ENCODE data around the gene MPND.

The MPND gene

DNA sequence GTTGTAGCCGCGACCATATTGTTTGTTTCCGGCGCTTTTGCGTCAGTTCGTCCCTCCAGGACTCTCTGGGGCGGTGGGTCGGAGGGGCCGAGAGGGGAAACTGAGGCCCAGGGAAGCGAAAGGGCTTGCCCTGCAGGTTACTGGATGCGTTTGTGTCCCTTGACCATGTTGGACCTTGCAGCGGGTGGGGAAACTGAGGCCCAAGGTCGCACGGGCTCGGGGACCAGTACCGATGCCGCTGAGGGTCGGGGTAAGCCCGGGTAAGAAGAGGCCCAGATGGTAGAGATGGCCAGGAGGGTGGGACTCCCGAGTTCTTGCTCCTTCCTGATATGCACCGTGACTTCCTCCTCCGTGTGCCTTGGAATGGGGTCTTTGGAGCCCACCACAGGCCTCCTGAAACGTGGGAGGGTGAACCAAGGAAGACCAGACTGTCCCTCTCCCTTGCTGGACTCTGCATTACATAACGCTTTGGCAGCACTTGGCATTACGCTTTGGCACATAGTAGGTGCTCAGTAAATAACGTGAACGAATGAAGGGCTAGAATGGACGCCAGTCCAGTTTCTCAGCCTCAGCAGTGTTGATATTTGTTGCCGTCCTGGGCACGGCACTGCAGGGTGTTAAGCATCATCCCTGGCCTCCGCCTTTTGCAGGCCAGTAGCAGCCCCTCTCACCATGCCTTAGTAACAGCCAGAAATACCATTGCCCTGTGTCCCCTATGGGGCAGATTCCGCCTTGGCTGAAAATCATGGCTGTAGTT, 59.8 kb downstream of the MPND start:
- TF ChIP-seq, protein P1, sequence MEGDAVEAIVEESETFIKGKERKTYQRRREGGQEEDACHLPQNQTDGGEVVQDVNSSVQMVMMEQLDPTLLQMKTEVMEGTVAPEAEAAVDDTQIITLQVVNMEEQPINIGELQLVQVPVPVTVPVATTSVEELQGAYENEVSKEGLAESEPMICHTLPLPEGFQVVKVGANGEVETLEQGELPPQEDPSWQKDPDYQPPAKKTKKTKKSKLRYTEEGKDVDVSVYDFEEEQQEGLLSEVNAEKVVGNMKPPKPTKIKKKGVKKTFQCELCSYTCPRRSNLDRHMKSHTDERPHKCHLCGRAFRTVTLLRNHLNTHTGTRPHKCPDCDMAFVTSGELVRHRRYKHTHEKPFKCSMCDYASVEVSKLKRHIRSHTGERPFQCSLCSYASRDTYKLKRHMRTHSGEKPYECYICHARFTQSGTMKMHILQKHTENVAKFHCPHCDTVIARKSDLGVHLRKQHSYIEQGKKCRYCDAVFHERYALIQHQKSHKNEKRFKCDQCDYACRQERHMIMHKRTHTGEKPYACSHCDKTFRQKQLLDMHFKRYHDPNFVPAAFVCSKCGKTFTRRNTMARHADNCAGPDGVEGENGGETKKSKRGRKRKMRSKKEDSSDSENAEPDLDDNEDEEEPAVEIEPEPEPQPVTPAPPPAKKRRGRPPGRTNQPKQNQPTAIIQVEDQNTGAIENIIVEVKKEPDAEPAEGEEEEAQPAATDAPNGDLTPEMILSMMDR (IDR thresholded peaks at IDR 0.05): no peak

DNA sequence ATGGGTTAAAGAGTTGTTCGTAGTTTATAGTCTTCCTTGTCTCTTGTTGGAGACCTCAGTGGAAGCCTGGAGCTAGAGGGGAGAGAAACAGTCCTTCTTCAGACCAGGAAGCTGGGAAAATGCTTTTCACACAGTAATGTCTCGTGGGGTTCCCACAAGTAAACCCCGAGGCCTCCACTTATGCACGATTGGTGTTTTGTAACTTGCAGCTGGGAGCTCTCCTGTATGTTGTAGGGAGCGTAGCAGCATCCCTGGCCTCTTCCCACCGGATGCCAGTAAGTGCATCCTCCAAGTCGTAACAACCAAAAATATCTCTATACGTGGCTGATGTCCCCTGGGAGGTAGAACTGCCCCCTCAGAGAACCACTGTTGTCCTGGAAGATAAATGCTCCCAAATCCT, 62.6 kb downstream of the MPND start:
- TF ChIP-seq, protein P1 (IDR thresholded peaks at IDR 0.05): no peak

DNA sequence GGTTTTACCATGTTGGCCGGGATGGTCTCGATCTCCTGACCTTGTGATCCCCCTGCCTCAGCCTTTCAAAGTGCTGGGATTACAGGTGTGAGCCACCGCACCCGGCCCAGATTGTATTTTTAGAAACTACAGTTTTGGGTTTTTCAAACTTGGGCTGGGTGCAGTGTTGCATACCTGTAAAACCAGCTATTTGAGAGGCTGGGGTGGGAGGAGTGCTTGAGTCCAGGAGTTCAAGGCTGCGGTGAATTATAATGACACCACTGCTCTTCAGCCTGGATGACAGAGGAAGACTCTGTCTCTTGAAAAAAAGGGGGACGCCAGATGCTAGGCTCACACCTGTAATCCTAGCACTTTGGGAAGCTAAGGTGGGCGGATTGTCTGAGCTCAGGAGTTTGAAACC, 63.3 kb downstream of the MPND start:
- TF ChIP-seq, protein P1 (IDR thresholded peaks at IDR 0.05): no peak

DNA sequence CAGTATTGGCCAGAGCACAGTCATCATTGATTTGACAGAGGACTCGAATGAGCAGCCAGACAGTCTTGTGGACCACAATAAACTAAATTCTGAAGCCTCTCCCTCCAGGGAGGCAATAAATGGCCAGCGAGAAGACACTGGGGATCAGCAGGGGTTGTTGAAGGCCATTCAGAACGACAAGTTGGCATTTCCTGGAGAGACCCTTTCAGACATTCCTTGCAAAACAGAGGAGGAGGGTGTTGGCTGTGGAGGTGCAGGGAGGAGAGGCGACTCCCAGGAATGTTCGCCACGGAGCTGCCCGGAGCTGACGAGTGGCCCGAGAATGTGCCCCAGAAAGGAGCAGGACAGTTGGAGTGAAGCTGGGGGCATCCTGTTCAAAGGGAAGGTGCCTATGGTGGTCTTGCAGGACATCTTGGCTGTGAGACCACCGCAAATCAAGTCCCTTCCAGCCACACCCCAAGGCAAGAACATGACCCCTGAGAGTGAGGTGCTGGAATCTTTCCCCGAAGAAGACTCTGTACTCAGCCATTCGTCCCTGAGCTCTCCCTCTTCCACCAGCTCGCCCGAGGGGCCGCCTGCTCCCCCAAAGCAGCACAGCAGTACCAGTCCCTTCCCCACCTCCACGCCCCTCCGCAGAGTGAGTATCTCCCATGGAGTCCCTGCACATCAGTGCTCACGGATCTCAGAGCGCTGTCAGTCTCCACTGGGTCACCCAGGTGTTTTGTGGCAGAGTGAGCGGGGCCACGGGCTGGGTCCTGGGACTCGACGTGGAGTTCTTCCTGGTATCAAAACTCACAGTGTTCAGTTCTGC, 66.0 kb downstream of the MPND start:
- TF ChIP-seq, protein P1 (IDR thresholded peaks at IDR 0.05): no peak
